GM18505 (cell line): Measurements from ENCODE around the gene MREG.

Experiments
- ATAC-seq: cut with Tn5 transposase; IDR thresholded peaks from one replicate; pipeline ENCODE4 v1.9.1; 2021; ENCODE audit not compliant: unreplicated experiment
- POLR2A ChIP-seq: IDR thresholded peaks from 4 replicates; pipeline ENCODE4 v1.6.1; 2011; ENCODE audit warnings: borderline replicate concordance; ENCODE audit not compliant: insufficient read depth, insufficient read length; ENCODE audit errors: extremely low read depth

Gene MREG

DNA sequence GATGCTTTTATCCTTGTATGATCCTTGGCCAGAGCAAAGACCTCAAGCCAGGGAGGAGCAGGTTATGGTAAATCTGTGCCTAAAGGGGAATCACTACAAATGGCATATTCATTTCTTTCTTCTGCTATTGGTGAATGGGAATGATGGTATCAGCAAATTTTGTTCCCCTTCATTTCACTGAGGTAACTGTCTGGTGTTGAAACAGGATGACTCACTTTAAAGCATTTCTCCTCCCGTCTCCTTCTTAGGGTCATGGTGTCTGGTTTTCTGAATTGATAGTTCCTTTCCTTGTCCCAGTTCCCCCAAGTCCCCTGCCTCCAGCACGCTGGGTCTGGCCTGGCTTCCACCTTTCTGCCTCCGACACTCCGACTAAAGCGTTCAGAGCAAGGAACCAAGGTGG, 109.2 kb downstream of the MREG start:
- TF ChIP-seq POLR2A, result no peak
- no peak for ATAC-seq

- ATAC-seq, result no peak
- no peak for TF ChIP-seq POLR2A
Observed at GRCh38 chr2:215903203-215903602, 110.1 kb downstream of the MREG start.

DNA sequence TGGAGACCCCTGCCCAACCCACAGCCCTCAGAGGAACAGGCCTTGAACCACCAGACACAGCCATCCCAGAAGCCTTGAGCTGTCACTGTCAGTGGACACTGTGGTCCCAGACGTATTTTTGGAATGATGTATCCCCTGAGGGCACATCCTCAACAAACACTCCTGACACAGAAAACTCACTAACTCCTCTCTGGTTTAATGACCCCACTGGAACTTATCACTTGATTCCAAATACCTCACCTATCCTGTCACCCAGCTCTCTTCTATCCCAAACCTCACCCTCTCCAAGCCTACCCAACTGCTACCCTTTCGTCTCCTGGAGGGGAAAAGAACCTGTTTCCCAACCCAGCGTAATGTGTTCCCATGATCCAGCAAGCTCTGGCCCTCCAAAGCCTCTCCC, 111.6 kb downstream of the MREG start:
- ATAC-seq, result no peak
- no peak for TF ChIP-seq POLR2A

DNA sequence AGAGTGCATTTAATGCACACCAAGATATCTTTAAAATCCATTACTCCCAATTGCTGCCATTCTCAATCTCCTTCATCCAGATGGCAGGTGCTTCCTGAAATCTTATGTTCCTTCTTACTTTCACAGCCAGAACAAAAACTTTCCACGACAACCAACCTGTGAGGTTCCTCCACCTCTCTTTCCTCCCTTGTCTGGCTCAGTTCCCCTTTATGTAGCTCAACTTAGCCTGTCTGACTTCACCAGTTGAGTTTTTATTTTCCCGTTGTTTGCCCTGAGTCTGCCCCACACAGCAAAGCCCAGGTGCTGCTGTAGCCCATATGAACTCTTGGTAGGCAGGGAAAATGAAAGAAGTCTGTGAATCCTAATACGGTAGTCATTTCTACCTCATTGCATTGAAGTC, 112.5 kb downstream of the MREG start:
- TF ChIP-seq POLR2A, result no peak

GRCh38 chr2:215900203-215900611, 113.1 kb downstream of the MREG start:
- TF ChIP-seq POLR2A, result no peak
- no peak for ATAC-seq

More for the DNA sequence above, 112.5 kb downstream of the MREG start:
- ATAC-seq, result peak; percentile 81

- TF ChIP-seq POLR2A, result no peak
- ATAC-seq, result no peak
Observed at GRCh38 chr2:215899141-215900074, 113.9 kb downstream of the MREG start.

- no peak for TF ChIP-seq POLR2A
- no peak for ATAC-seq
Observed at GRCh38 chr2:215898363-215898762, 115.0 kb downstream of the MREG start.

GRCh38 chr2:215896921-215897320, 116.4 kb downstream of the MREG start:
- ATAC-seq, result no peak
- no peak for TF ChIP-seq POLR2A

DNA sequence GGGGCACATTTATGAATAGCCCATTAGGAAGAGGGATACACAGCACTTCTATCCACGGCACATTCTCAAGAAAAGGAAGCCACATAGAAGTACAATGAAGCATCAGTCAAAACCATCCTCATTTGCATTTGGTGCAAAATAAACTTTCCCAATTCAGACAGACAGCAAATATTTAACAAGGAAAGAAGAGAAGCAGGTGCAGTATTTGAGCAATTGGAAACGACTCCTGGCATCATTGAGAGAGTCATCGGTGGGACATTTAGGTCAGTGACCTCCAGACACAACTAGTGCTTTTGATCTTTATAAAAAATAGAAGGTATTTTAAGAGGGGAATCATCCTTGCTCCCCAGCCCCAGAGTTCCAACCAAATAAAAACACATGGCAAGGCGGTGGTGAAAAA, 118.0 kb downstream of the MREG start:
- no peak for TF ChIP-seq POLR2A
- ATAC-seq, result no peak
